GM21367 (cell line): ENCODE results near the gene FOLR3.
"Not testable (repeated sequence)": the region's sequence is repeated elsewhere in the genome, so short reads cannot be mapped to it uniquely, and the experiment has no call there.

Source experiments
- ATAC-seq: cut with Tn5 transposase; IDR thresholded peaks from one replicate; pipeline ENCODE4 v1.9.1; 2021; ENCODE audit not compliant: unreplicated experiment

The FOLR3 gene

GRCh38 chr11:72162891-72163492 is 27.5 kb downstream of the FOLR3 start:
- ATAC-seq = no peak

- not testable (repeated sequence) for ATAC-seq
Observed at GRCh38 chr11:72164187-72164586, 28.7 kb downstream of the FOLR3 start.

GRCh38 chr11:72169046-72169555 is 33.6 kb downstream of the FOLR3 start:
- not testable (repeated sequence) for ATAC-seq

GRCh38 chr11:72169754-72170153 is 34.2 kb downstream of the FOLR3 start:
- not testable (repeated sequence) for ATAC-seq

- ATAC-seq = not testable (repeated sequence)
Observed at GRCh38 chr11:72172043-72172442, 36.5 kb downstream of the FOLR3 start.

- no peak for ATAC-seq
Observed at GRCh38 chr11:72173291-72173690, 37.8 kb downstream of the FOLR3 start.

- no peak for ATAC-seq
Observed at GRCh38 chr11:72174302-72175070, 39.0 kb downstream of the FOLR3 start.

- no peak for ATAC-seq
Observed at GRCh38 chr11:72177656-72178055, 42.1 kb downstream of the FOLR3 start.

GRCh38 chr11:72179049-72179803 is 43.7 kb downstream of the FOLR3 start:
- ATAC-seq = no peak

GRCh38 chr11:72179804-72180396 is 44.4 kb downstream of the FOLR3 start:
- ATAC-seq = no peak

GRCh38 chr11:72180892-72181552 is 45.5 kb downstream of the FOLR3 start:
- ATAC-seq = not testable (repeated sequence)

GRCh38 chr11:72181553-72181958 is 46.0 kb downstream of the FOLR3 start:
- ATAC-seq = not testable (repeated sequence)

GRCh38 chr11:72188267-72188666 is 52.7 kb downstream of the FOLR3 start:
- no peak for ATAC-seq
